Keratinocyte (primary cell): ENCODE measurements around the gene RANBP2.

Source experiments
- EZH2 ChIP-seq: IDR thresholded peaks from one replicate; pipeline ENCODE4 v1.6.1; 2012; ENCODE audit warnings: inconsistent platforms, mild to moderate bottlenecking, low read length, moderate library complexity
- TF ChIP-seq, protein P1 (sequence below), 3 experiments: IDR thresholded peaks in 1 of 3; conservative IDR thresholded peaks in 1 of 3; optimal IDR thresholded peaks in 1 of 3; 2 replicates in 2 of 3; 3 replicates in 1 of 3; pipeline versions ENCODE3 to v1.5.1; 2011; ENCODE audit warnings: low read length in 3 of 3, mild to moderate bottlenecking in 3 of 3, moderate library complexity in 2 of 3, control low read depth in 1 of 3, inconsistent platforms in 1 of 3; ENCODE audit not compliant: insufficient read depth in 2 of 3; ENCODE audit errors: extremely low read depth in 1 of 3

DNA sequence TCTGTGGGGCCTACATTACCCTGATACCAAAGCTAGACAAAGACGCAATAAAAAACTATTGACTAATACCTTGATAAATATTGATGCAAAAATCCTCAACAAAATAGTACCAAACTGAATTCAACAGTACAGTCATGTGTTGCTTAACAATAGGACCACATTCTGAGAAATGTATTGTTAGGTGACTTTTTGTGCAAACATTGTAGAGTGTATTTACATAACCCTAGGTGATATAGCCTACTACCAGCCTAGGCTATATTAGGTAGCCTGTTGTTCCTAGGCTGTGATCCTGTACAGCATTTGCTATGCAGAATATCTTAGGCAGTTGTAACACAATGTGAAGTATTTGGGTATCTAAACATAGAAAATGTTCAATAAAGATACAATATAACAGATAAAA, 104.0 kb downstream of the RANBP2 start:
- no peak for TF ChIP-seq EZH2
- TF ChIP-seq, protein P1, sequence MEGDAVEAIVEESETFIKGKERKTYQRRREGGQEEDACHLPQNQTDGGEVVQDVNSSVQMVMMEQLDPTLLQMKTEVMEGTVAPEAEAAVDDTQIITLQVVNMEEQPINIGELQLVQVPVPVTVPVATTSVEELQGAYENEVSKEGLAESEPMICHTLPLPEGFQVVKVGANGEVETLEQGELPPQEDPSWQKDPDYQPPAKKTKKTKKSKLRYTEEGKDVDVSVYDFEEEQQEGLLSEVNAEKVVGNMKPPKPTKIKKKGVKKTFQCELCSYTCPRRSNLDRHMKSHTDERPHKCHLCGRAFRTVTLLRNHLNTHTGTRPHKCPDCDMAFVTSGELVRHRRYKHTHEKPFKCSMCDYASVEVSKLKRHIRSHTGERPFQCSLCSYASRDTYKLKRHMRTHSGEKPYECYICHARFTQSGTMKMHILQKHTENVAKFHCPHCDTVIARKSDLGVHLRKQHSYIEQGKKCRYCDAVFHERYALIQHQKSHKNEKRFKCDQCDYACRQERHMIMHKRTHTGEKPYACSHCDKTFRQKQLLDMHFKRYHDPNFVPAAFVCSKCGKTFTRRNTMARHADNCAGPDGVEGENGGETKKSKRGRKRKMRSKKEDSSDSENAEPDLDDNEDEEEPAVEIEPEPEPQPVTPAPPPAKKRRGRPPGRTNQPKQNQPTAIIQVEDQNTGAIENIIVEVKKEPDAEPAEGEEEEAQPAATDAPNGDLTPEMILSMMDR (optimal IDR thresholded peaks at IDR 0.05 in 1 of 3, IDR thresholded peaks at IDR 0.05 in 1 of 3, conservative IDR thresholded peaks at IDR 0.05 in 1 of 3; ENCODE audit: extremely low read depth in 1 of 3, insufficient read depth in 2 of 3, low read length in 3 of 3) = no peak
